GM18526 (cell line): ENCODE data around the gene DNAJC13.

Source experiments
- POLR2A ChIP-seq: IDR thresholded peaks from 3 replicates; pipeline ENCODE4 v1.6.1; 2011; ENCODE audit not compliant: insufficient read length; ENCODE audit errors: extremely low read depth

The DNAJC13 gene

DNA sequence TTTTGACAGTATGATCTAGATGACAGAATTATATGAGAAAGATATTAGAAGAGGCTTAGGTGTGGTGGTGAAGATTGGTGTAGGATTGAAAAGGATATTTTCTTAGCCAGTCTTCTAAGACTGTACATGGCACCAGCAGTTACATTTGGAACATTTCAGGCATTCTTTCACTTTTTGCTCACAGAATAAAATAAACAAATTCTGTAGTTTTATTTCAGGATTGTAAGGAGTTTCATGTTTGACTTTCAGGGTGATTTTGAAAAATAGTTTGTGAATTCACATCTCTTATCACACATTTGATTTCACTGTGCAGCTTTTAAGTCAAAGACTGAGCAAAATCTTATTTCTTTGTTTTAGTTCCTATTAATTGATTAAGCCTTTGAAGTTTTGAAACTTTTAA, 27.1 kb downstream of the DNAJC13 start:
- TF ChIP-seq POLR2A = no peak

DNA sequence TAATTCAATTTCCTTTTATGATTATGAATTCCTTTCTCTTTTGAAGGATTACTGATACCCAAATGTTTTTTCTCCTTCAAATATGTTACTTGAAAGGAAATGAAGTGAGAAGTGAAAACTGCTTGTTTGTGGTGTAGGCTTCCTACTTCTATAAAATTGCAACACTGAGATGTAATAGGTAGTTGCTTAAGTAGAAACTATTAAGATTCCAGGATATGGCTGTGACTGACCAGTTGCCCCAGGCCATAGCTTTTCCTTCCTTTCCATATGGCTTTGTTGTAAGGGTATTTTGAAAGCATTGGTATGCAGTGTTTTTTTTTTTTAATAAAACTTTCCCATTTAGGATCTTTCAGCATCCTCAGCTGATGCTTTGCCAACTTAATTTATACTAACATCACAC, 28.5 kb downstream of the DNAJC13 start:
- no peak for TF ChIP-seq POLR2A

DNA sequence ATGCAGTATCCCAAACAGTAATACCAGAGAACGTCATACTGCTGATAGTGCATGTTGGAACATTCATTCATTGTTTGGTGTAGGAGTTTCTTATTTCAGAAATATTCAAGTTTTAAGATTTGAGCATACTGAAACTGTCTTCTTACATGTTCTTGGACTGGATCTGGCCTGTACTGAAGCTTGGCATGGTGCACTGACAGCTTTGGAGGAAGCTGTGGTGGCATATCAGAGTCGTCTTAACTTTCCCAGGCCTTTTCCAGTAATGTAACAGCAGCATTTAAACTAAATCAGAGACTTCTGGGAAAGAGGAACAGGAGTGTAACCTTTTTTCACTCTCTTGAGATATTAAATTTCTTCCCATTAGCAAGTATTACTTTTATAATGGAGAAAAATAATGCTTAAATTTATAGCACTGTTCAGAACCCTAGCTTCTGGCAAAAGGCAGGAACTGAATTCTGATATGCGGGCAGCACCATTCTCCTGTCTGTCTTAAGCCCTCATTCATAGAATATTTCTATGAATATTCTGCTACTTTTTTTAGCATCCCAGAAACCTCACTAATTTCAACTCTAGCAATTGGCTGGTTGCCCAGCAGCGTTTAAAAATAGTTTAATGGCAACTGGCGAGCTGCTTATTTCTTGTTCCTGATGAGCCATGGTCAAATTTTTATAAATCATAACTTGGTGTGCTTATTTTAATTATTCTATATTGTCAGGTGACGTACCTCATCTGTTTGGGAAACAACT, 31.1 kb downstream of the DNAJC13 start:
- no peak for TF ChIP-seq POLR2A

DNA sequence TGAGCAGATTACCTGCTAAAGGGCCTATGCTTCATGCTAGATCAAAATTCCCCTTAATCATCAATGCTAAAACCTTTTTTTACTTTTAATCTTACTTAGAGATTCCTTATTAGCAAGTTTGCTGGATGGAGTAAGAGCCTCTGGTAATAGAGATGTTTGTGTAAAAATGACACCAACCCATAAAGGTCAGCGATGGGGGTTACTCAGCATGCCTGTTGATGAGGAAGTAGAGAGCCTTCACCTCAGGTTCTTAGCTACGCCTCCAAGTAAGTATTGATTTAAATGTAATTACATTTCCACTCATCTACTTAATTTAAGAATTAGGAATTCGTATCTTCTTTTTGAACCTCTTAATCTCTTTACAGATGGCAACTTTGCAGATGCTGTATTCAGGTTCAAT, 38.8 kb downstream of the DNAJC13 start:
- TF ChIP-seq POLR2A = no peak

DNA sequence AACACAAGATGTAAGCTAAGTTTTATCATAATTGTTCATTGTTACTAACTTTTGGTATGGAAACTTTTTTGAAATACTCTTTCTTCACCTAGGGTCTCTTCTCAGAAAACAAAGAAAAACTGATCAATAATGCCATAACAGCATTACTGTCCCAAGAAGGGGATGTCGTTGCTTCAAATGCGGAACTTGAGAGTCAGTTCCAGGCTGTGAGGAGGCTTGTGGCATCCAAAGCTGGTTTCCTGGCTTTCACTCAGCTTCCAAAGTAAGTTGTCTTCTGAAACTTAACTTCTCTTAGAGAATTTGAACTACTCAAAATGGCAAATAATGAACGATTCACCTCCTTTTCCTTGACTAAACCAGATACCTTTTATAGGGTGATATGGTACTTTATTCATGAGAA, 39.3 kb downstream of the DNAJC13 start:
- no peak for TF ChIP-seq POLR2A

DNA sequence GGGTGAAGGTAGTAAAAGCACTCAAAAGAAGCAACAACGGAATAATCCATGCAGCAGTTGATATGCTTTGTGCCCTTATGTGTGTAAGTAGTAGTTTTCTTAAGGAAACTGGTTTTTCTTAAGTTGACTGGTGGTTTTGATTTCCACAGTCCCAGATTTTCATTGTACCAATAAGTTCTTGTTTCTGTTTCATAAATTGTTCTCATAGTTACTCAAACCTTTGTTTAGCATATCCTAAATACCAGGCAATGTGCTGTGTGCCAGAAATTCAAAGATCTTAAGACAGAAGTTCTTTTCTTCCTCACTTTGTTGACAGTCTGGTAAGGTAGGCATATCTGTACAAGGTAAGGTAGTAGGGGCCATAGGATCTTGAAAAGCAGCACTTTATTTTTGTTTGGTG, 40.0 kb downstream of the DNAJC13 start:
- no peak for TF ChIP-seq POLR2A

DNA sequence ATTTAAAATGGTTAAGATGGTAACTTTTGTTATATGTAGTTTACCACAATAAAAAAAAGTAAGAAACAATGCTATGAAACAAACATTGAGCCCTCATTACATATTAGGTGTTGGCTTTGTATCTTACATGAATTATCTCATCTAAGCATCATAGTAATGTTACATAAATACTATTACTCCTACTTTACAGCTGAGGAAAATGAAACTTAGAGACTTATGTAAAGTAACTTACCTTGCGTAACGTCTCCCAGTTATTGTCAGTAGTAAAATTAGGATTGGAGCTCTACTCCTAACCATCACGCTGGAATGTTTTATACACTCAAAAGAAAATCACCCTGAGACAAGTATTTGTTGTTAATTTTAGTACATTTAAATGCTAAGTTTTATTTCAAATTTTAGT, 42.2 kb downstream of the DNAJC13 start:
- TF ChIP-seq POLR2A = no peak

DNA sequence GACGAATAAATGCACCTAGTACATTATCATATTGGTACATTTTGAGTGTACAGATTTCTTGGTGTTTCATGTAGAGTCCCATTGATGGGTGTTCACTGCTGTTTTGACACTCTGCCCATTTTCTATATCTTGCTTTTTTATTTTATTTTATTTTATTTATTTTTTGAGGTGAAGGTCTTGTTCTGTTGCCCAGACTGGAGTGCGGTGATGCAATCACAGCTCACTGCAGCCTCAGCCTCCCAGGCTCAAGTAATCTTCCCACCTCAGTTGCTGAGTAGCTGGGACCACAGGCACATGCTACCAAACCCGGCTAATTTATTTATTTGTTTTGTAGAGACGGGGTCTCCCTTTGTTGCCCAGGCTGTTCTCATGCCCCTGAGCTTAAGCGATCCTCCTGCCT, 44.2 kb downstream of the DNAJC13 start:
- no peak for TF ChIP-seq POLR2A

DNA sequence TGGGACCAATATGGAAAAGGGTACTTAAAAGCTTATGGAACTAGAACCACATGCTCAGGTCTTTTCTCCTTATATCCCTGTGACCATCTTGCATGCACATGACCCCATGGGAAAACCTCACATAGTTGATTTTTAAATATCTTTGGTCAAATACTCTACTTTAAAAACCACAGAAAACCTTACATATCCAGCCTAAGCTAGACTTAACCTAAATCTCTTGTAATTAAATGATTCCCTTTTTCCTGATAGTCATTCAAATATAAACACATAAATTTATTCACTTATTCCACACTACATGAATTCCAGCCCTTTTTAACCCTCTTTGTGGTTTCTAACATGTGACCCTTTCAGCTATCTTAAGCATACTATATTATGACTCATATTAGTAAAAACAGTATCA, 46.8 kb downstream of the DNAJC13 start:
- TF ChIP-seq POLR2A = no peak

DNA sequence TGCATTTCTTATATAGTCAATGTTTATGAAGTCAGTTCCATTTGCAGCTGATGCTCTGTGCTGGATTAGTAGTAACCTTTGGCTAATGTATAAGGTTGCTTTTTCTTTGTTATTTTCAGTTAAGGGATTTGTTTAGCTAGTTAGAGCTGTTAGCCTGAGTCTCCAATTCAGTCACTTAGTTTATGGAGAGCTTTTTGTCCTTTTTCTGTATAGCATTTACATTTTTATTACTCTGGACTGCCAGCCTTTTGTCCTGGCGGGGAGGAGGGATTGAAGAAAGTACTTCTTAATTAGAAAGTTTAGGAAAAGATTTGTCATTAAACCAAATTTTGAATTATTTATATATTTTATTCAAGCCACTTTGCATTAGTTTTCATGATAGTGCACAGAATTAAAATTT, 52.0 kb downstream of the DNAJC13 start:
- no peak for TF ChIP-seq POLR2A

DNA sequence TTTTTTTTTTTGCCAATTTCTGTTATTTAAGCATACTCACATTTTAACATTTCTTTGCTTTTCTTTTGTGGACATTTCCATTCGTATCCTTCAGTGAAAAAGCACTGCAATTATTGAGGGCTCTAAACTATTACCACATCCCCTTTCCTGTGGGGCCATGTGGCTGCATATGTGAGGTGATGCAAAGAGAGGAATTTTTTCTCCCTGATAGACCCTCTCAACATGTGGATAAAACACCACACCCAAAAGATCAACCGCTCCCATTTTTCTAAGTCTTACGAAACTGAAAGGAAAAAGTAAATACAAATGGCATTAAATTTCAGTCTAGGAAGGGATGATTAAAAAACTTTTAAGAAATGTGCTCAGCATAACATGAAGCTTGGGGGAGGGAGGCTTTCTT, 68.8 kb downstream of the DNAJC13 start:
- TF ChIP-seq POLR2A = no peak

DNA sequence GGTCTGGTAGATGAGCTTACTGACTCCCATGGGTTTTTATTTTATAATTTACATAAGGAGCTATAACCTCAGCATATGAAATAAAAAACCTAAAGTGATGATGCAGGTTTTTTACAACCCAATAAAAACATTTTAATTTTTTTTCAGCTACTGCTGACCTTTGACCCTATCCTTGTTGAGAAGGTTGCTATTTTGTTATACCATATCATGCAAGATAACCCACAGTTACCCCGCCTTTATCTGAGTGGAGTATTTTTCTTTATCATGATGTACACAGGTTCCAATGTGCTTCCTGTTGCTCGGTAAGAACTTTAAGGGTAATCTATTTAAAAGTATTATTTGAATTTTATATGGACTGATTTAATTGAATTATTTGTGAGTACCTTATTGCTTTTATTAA, 70.8 kb downstream of the DNAJC13 start:
- no peak for TF ChIP-seq POLR2A

DNA sequence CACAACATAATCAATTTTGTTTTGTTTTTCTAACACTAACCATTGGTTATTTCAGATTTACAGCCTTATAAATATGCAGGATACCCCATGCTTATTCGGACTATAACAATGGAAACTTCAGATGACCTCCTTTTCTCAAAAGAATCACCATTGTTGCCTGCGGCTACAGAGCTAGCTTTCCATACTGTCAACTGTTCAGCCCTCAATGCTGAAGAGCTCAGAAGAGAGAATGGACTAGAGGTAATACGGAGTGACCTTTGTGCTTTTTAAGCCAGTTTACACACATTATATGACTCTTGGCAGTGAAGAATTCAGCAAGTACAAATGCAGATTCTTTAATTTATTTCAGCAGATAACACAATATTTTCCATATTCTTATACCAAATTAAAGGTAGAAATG, 81.8 kb downstream of the DNAJC13 start:
- no peak for TF ChIP-seq POLR2A

DNA sequence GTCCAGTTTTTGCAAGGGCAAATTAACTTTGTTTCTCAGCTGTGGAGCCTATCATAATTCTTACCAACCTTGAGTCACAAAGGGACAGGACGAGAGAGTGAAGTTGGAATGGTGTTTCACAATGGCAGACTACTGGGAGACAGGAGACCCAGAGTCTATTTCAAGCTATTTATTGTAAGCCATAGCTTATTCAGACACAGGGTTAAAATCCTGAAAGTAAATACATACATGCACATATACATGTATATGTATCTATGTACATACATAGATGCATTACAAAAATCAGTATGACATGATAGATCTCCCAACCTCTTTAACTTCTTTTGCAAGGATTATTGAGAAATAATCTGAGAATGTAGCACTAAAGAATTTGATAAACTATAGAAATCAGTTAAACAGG, 86.3 kb downstream of the DNAJC13 start:
- TF ChIP-seq POLR2A = no peak

DNA sequence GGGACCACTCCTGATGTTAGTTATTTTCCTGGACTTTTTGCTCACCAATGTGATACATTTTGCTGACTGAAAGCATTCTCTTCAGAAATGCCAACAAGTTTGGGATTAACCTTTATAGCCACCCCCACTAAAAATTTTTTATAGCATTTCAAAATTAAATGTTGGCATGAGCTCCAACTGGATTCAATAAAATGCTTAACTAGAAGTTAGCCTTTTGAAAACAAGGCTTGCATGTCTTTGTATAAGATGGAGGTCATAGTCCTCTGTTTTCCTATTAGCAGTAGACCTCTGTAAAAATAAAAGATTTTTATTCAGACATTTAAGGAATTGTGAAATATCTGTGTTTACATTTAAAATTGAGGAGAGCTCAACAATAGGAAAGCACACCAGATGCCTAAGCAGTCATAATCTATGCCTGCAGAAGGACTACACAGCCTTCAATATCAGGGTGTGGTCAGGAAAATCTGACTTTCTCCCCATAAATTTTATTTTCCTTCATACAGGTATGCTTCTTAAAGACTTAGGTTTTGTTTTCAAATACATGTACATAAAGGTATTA, 87.2 kb downstream of the DNAJC13 start:
- no peak for TF ChIP-seq POLR2A

DNA sequence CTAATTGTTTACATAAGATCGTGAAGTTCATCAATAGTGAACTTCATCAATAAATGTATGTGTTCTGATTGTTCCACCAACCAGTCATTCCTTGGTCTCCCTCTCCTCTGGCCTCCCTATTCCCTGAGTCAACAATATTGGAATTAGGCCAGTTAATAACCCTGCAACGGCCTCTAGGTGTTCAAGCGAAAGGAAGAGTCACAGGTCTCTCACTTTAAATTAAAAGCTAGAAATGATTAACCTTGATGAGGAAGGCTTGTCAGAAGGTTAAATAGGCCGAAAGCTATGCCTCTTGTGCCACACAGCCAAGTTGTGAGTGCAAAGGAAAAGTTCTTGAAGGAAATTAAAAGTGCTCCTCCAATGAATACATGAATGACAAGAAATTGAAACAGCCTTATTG, 90.4 kb downstream of the DNAJC13 start:
- TF ChIP-seq POLR2A = no peak

DNA sequence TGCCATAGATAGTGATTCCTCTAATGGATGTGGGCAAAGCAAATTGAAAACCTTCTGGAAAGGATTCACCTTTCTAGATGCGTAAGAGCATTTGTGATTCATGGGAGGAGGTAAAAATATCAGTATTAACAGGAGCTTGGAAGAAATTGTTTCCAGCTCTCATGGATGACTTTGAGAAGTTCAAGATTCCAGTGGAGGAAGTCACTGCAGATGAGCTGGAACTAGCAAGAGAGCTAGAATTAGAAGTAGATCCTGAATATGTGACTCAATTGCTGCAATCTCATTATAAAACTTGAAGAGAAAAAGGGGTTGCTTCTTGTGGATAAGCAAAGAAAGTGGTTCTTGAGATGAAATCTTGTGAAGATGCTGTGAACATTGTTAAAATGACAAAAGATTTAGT, 91.8 kb downstream of the DNAJC13 start:
- TF ChIP-seq POLR2A = no peak
